ENCODE measurements around the gene GJB1. TPM values are rescaled to one million over a fixed set of nuclear protein-coding genes. Genes with fewer than 3 reads are reported as not detected.

Gene GJB1
- total and polyA plus RNA-seq, 12 donors: not detected

DNA sequence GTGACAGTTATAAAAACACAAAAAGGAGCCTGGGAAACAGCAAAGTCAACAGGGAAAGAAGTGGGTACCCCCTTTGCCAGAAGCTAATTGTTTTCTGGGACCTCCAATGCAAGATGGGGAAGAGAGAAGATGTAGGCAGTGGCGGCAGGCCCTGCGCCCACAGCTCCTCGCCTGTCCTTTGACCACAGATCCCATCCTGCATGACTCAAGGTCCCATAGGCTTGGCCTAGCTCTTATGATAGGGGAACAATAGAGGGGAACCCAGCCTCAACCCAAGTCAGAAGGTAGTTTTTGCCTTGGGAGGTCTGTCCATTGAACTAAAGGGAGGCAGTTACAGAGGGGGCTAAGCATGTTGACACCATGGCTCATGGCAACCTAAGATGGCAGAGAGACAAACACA, 16.8 kb downstream of the GJB1 start:
- DNase-seq (no peak), ATAC-seq (no peak)
- Histone ChIP-seq H3K36me3 (peaks cover 0 to 54% (median 0%) of the 10 kb centered on the region in 9 donors), H3K27ac (no peak overlapping the region), H3K9me3 (no peaks in the 10 kb centered on the region), H3K4me3 (no peak overlapping the region), H3K27me3 (peaks cover 0 to 5% (median 0%) of the 10 kb centered on the region in 7 donors), H3K4me1 (no peaks in the 10 kb centered on the region)
- TF ChIP-seq, protein P1, sequence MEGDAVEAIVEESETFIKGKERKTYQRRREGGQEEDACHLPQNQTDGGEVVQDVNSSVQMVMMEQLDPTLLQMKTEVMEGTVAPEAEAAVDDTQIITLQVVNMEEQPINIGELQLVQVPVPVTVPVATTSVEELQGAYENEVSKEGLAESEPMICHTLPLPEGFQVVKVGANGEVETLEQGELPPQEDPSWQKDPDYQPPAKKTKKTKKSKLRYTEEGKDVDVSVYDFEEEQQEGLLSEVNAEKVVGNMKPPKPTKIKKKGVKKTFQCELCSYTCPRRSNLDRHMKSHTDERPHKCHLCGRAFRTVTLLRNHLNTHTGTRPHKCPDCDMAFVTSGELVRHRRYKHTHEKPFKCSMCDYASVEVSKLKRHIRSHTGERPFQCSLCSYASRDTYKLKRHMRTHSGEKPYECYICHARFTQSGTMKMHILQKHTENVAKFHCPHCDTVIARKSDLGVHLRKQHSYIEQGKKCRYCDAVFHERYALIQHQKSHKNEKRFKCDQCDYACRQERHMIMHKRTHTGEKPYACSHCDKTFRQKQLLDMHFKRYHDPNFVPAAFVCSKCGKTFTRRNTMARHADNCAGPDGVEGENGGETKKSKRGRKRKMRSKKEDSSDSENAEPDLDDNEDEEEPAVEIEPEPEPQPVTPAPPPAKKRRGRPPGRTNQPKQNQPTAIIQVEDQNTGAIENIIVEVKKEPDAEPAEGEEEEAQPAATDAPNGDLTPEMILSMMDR (IDR thresholded peaks at IDR 0.05): no peak
- intact Hi-C loops (cut with DNase I): no loop called here
- WGBS, 2 donors: 88 to 100% methylated on average over 3 of the region's 3 CpGs

DNA sequence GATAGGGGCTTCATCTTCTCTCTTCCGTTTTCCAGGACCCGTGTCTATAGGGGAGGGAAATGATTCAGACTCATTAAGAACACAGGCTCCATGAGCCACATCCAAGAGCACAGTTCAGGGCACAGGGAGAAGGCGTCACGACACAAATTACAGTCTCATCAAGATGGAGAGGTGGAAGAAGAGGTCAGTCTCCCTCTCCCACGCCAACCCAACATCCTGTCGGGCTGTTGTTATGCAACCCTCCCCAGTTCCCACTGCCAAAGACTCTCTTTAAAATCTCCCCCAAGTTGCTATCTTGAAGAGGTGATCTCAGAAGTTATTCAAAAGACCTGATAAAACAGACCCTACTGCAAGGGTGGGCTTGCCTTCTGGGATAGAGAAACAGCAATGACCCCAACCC, 18.3 kb downstream of the GJB1 start:
- Histone ChIP-seq H3K9me3 (no peaks in the 10 kb centered on the region), H3K27ac (no peak overlapping the region), H3K4me3 (no peak overlapping the region), H3K27me3 (peaks cover 0 to 5% (median 0%) of the 10 kb centered on the region in 7 donors), H3K4me1 (no peaks in the 10 kb centered on the region), H3K36me3 (peaks cover 0 to 68% (median 0%) of the 10 kb centered on the region in 9 donors)
- TF ChIP-seq, protein P1 (IDR thresholded peaks at IDR 0.05): no peak
- 81 to 86% methylated on average over 5 to 6 of the region's 6 CpGs for WGBS, 2 donors
- ATAC-seq (no peak), DNase-seq (no peak)
- intact Hi-C loops (cut with DNase I): no loop called here

DNA sequence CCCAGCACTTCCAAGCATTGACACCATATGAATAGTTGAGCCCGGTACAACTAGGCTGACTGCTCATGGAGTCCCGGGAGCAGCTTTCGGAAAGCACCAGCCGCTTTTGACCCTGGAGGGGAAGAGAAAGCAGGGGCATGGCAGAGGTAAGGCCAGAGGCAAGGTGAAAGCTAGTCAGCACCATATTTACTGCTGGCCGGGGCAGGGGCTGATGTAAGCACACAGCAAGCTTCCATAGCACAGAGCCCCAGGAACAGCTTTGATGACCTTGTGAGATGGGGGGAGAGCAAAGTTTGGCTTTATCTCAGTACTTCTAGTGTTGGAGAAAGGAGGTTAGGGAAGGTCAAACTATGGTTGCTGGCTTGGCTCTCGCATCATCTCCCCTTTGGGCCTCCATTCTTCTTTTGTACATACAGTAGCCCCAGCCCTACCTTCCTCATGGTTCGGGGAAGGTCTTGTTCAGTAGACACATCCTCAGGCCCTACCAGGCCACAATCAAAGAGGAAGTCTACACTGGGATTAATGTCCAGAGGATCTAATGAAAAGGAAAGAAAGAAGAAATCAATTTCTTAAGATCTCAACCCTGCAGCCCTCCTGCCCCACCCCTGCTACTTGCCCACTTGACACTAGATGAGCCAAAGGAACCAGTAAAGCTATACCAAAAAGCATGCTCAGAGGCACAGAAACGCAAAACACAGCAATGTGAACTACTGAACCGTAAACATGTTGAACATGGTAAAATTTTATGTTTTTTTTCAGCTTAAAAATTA, 21.5 kb downstream of the GJB1 start:
- 94 to 95% methylated on average over 9 of the region's 9 CpGs for WGBS, 2 donors
- TF ChIP-seq, protein P1 (IDR thresholded peaks at IDR 0.05): no peak

GRCh38 chrX:71245159-71245558, 22.1 kb downstream of the GJB1 start:
- Histone ChIP-seq H3K4me1 (no peaks in the 10 kb centered on the region), H3K4me3 (no peak overlapping the region), H3K36me3 (peaks cover 0 to 98% (median 0%) of the 10 kb centered on the region in 9 donors), H3K27ac (no peak overlapping the region), H3K27me3 (no peaks in the 10 kb centered on the region), H3K9me3 (no peaks in the 10 kb centered on the region)
- intact Hi-C loops (cut with DNase I): no loop called here
- TF ChIP-seq, protein P1 (IDR thresholded peaks at IDR 0.05): no peak
- DNase-seq (no peak), ATAC-seq (no peak)
- WGBS, 2 donors: 66 to 73% methylated on average over 2 of the region's 2 CpGs

More for the DNA sequence above, 21.5 kb downstream of the GJB1 start:
- H3K4me1 ChIP-seq: no peaks in the 10 kb centered on the region
- H3K9me3 ChIP-seq: no peaks in the 10 kb centered on the region
- peaks cover 0 to 98% (median 0%) of the 10 kb centered on the region in 9 donors for H3K36me3 ChIP-seq
- no peak overlapping the region for H3K4me3 ChIP-seq
- intact Hi-C loops (cut with DNase I): no loop called here
- DNase-seq (no peak), ATAC-seq (no peak)
- H3K27ac ChIP-seq: no peak overlapping the region
- no peaks in the 10 kb centered on the region for H3K27me3 ChIP-seq

Data from heart right ventricle (tissue), 16 donors.